ENCODE measurements around the gene ABCG4. TPM values are rescaled to one million over a fixed set of nuclear protein-coding genes. Genes with fewer than 3 reads are reported as not detected.

ABCG4 gene
- total and polyA plus RNA-seq, 8 donors, result 0.06 to 0.37 (median 0.10) TPM; not detected in 5

DNA sequence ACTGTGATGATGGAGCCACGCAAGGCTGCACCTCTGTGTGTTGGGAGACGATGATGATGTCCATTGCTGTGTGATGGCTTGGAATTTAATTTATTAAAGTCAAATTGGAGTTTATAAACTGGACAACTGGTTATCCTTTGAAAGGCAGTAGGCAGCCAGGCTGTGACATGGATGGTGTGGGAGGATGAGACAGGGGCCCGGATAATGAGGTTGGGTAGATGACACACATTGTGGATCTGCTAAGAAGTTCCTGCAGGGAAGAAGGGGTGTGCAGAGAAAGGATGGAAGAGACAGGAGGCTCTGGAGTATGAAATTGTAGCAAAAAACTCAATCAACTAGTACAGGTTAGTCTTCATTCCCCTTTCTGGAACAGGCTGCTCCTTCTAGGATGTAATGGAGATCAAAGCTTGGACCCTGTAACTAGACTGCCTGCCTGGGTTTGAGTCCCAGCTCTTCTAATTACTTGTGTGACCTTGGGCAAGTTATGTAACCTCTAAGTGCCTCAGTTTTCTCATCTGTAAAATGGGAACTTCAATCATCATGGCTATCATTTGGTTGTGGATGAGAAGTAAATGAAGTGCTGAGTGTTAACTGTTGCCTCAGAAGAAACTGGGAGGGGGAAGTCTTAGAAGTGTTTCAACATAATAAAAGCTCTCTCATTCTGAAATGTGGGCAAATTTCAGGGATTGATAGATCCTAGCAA, 31.7 kb upstream of the ABCG4 start:
- intact Hi-C loops (cut with DNase I; ENCODE audit: low total_unique reads), result no loop called here
- TF ChIP-seq POLR2A (IDR thresholded peaks at IDR 0.05), result no peak
- Histone ChIP-seq H3K36me3 (peaks cover 30 to 56% (median 54%) of the 10 kb centered on the region in 4 donors), H3K4me1 (peaks cover 9 to 23% (median 12%) of the 10 kb centered on the region in 4 donors), H3K27ac (no peak overlapping the region), H3K9me3 (no peaks in the 10 kb centered on the region), H3K4me3 (no peak overlapping the region), H3K27me3 (no peaks in the 10 kb centered on the region)
- DNase-seq, result no peak
- 86 to 96% (median 94%) methylated on average over 3 of the region's 3 CpGs for WGBS, 5 donors

DNA sequence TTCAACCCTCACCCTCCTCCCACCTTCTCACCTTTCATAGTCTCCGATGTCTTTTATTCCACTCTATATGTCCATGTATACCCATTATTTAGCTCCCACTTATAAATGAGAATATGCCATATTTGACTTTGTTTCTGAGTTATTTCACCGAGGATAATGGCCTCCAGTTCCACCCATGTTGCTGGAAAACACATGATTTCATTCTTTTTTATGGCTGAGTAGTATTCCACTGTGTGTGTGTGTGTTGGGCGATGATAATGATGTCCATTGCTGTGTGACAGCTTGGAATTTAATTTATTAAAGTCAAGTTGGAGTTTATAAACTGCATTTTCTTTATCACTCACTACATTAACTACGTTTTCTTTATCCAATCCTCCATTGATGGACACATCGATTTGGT, 30.6 kb upstream of the ABCG4 start:
- no peak for DNase-seq
- H3K36me3 ChIP-seq, result peaks cover 21 to 47% (median 43%) of the 10 kb centered on the region in 4 donors
- no peak overlapping the region for H3K4me3 ChIP-seq

DNA sequence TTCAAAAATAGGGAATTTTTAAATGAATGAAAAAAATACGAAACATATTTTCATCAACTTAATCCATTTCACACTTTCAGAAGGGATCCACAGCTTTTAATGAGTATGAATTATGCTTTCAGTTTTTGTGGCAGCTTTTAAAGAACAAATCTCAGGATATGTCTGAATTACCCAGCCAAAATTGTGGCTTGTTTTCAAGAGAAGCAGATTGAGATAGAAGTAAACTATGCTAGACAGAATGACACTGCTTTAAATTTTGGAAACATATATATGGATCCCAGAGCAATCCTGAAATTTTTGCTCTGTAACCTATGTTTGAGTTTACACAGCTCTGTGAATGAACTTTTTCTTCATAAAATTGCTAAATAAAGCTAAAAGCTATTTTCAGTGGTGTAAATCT, 29.9 kb upstream of the ABCG4 start:
- no peak for TF ChIP-seq EP300 (IDR thresholded peaks at IDR 0.05)
- TF ChIP-seq POLR2A (IDR thresholded peaks at IDR 0.05), result no peak
- no peak for TF ChIP-seq POLR2AphosphoS5 (IDR thresholded peaks at IDR 0.05)
- TF ChIP-seq, protein P1, sequence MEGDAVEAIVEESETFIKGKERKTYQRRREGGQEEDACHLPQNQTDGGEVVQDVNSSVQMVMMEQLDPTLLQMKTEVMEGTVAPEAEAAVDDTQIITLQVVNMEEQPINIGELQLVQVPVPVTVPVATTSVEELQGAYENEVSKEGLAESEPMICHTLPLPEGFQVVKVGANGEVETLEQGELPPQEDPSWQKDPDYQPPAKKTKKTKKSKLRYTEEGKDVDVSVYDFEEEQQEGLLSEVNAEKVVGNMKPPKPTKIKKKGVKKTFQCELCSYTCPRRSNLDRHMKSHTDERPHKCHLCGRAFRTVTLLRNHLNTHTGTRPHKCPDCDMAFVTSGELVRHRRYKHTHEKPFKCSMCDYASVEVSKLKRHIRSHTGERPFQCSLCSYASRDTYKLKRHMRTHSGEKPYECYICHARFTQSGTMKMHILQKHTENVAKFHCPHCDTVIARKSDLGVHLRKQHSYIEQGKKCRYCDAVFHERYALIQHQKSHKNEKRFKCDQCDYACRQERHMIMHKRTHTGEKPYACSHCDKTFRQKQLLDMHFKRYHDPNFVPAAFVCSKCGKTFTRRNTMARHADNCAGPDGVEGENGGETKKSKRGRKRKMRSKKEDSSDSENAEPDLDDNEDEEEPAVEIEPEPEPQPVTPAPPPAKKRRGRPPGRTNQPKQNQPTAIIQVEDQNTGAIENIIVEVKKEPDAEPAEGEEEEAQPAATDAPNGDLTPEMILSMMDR (IDR thresholded peaks at IDR 0.05), result no peak
- peaks cover 13 to 47% (median 41%) of the 10 kb centered on the region in 4 donors for H3K36me3 ChIP-seq
- intact Hi-C loops (cut with DNase I; ENCODE audit: low total_unique reads), result no loop called here
- no peak for DNase-seq
- H3K27ac ChIP-seq, result no peak overlapping the region
- H3K9me3 ChIP-seq, result no peaks in the 10 kb centered on the region
- H3K4me1 ChIP-seq, result peaks cover 16 to 36% (median 27%) of the 10 kb centered on the region in 4 donors
- 86 to 97% (median 89%) methylated on average over 1 of the region's 1 CpG for WGBS, 5 donors
- no peak overlapping the region for H3K4me3 ChIP-seq
- H3K27me3 ChIP-seq, result no peaks in the 10 kb centered on the region

More for the DNA sequence above, 30.6 kb upstream of the ABCG4 start:
- Histone ChIP-seq H3K9me3 (no peaks in the 10 kb centered on the region), H3K4me1 (peaks cover 16 to 34% (median 22%) of the 10 kb centered on the region in 4 donors), H3K27me3 (no peaks in the 10 kb centered on the region), H3K27ac (no peak overlapping the region)
- 94 to 97% (median 96%) methylated on average over 5 of the region's 5 CpGs for WGBS, 5 donors
- intact Hi-C loops (cut with DNase I; ENCODE audit: low total_unique reads), result no loop called here
- TF ChIP-seq EP300 (IDR thresholded peaks at IDR 0.05) (no peak), POLR2AphosphoS5 (IDR thresholded peaks at IDR 0.05) (no peak), POLR2A (IDR thresholded peaks at IDR 0.05) (no peak)
- TF ChIP-seq, protein P1 (IDR thresholded peaks at IDR 0.05), result no peak

DNA sequence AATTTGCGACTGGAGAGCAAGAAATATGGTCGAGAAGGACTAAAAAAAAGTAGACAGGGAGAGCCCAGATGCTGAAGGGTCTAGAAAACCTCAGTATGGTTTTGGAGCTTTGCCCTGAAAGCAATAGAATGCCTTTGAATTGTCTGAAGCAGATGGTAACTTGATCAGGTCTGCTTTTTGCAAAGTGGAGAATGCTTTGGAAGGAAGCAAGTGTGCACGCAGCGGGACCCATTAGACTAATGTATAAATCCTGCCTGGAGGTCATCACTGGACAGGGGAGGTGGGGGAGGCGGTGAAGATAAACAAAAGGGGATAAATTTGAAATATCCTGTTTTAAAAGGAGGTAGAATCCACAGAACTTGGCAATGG, 28.2 kb upstream of the ABCG4 start:
- WGBS, 5 donors, result 8 to 18% (median 14%) methylated on average over 5 of the region's 5 CpGs
- H3K9me3 ChIP-seq, result no peaks in the 10 kb centered on the region
- DNase-seq, result peak in 1 of 2 donors; percentile 62
- peaks cover 16 to 46% (median 35%) of the 10 kb centered on the region in 4 donors for H3K4me1 ChIP-seq
- intact Hi-C loops (cut with DNase I; ENCODE audit: low total_unique reads), result no loop called here
- peak overlapping the region; percentile 79 to 90 (median 86) for H3K4me3 ChIP-seq
- TF ChIP-seq POLR2AphosphoS5 (IDR thresholded peaks at IDR 0.05), result no peak
- no peak for TF ChIP-seq EP300 (IDR thresholded peaks at IDR 0.05)
- TF ChIP-seq, protein P1 (IDR thresholded peaks at IDR 0.05), result no peak
- TF ChIP-seq POLR2A (IDR thresholded peaks at IDR 0.05), result no peak
- H3K27me3 ChIP-seq, result no peaks in the 10 kb centered on the region
- H3K27ac ChIP-seq, result peak overlapping the region; percentile 80 to 89 (median 87)
- peaks cover 7 to 47% (median 38%) of the 10 kb centered on the region in 4 donors for H3K36me3 ChIP-seq
